GM18517 (cell line): ENCODE data around the gene PLA2G4D.

Experiments
- ATAC-seq: cut with Tn5 transposase; IDR thresholded peaks from one replicate; pipeline ENCODE4 v1.9.1; 2021; ENCODE audit warnings: mild to moderate bottlenecking, moderate library complexity; ENCODE audit not compliant: unreplicated experiment

PLA2G4D gene

GRCh38 chr15:42072141-42072685, 22.1 kb downstream of the PLA2G4D start:
- no peak for ATAC-seq

DNA sequence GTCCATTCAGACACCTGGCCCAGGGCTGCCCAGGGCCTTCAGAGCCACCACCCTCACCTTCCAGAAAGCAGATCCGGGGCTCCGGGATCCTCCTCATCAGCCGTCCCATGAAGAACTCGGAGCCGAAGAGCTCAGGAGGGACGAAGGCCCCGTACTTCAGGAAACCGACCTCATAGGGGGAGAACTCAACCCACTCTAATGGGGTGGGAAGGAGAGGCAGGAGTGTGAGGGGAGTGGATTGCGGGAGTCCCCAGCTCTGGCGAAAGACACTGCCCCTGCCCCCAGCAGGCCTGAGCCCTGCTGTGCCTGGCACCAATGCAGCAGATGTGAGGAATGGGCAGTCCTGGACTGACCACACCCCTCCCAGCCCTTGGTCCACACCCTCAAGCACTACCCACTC, 22.6 kb downstream of the PLA2G4D start:
- no peak for ATAC-seq

GRCh38 chr15:42070976-42071350, 23.4 kb downstream of the PLA2G4D start:
- ATAC-seq: no peak

DNA sequence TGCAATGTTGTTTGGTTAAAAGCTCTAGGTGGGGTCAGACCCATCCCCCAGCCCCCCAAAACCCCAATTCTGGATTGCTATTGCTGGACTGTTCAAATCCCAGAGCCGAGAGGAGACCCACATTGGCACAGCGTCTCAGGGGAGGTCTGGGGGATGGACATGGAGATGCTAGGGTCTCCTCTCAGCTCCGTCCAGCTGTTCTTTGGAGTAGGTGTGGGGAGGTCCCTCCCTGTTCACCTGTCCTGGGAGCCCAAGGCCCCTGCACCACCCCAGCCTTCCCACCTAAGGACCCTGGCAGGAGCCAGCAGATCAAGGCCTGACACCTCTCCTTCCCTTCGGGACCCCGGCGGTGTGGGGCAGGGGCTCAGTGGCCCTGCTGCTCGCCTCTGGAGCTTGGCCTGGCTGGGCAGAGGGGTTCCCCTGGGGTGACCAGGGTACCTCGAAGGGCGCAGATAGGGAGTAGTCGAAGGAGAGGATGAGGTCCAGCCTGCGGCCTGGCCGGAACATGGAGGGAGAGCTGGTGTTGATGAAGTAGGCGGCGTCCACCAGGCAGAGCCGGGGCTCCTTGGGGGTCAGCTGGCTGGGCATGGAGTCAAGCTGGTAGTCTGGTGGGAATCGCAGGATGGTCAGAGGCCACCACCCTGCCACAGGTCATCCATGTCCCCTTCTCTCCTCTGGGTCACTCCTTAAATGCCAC, 23.9 kb downstream of the PLA2G4D start:
- no peak for ATAC-seq

GRCh38 chr15:42069496-42070278, 24.7 kb downstream of the PLA2G4D start:
- ATAC-seq: no peak

GRCh38 chr15:42069025-42069424, 25.3 kb downstream of the PLA2G4D start:
- no peak for ATAC-seq

- no peak for ATAC-seq
Observed at GRCh38 chr15:42068601-42069000, 25.8 kb downstream of the PLA2G4D start.

DNA sequence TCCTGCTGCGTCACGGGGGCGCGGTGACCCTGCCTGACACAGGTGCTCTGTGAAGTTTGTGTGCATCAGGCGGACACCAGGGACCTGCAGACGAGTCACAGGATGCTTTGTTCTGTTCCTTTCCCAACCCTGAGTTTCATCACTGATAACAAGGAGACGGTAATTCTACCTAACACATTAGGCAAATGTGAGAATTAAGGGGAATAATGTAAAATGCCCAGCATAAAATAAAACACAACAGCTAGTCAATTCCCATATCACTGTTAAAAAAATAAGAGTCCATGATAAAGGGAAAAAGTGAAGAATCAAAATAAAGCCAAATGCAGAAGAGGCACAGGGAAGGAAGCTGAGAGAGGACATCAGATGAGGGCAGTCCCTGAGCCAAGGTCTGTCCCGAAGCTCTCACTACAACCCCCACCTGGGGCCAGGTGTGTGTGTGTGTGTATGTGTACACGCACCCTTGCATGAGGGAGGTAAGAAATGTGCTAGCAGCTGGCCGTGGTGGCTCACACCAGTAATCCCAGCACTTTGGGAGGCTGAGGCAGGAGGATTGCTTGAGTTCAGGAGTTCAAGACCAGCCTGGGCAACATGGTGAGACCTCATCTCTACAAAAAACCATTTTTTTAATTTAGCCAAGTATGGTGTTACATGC, 27.5 kb downstream of the PLA2G4D start:
- ATAC-seq: no peak

- no peak for ATAC-seq
Observed at GRCh38 chr15:42065468-42065867, 28.9 kb downstream of the PLA2G4D start.

- ATAC-seq: no peak
Observed at GRCh38 chr15:42065033-42065432, 29.3 kb downstream of the PLA2G4D start.

GRCh38 chr15:42064271-42064670, 30.1 kb downstream of the PLA2G4D start:
- no peak for ATAC-seq

GRCh38 chr15:42063122-42063848, 31.1 kb downstream of the PLA2G4D start:
- ATAC-seq: no peak

GRCh38 chr15:42062284-42062806, 32.0 kb downstream of the PLA2G4D start:
- ATAC-seq: no peak

DNA sequence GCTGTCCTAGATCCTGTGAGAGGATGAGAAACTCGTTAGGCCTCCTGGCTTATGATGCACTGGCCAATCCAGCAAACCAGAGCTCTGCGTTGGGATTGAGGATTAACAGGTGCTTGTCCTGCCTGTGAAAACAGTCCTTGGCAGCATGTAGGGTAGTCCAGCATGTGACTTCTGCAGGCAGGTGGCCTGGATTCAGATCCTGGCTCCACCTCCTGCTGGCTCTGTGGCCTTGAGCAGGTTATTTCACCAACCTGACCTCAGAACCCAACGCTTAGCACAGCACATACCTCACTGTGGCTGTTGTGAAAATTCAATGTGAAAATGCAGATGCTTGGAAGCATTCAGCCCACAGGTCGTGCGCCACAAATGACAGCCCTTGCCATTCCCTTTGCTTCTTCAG, 33.6 kb downstream of the PLA2G4D start:
- no peak for ATAC-seq

GRCh38 chr15:42060477-42060763, 33.9 kb downstream of the PLA2G4D start:
- ATAC-seq: no peak

- ATAC-seq: no peak
Observed at GRCh38 chr15:42059661-42060476, 34.5 kb downstream of the PLA2G4D start.

DNA sequence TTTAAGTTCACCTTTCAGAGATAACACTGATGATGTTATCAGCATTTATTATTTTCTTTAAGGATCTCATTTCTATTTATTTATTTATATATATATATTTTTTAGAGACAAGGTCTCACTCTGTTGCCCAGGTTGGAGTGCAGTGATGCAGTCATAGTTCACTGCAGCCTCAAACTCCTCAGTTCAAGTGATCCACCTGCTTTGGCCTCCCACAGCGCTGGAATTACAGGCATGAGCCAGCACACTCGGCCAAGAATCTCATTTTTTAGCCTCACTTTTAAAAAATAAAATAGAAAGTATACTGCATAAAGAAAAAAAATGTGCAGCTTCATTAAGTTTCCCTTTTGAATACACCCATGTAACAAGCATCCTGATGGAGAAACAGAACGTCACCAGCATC, 35.6 kb downstream of the PLA2G4D start:
- ATAC-seq: no peak

DNA sequence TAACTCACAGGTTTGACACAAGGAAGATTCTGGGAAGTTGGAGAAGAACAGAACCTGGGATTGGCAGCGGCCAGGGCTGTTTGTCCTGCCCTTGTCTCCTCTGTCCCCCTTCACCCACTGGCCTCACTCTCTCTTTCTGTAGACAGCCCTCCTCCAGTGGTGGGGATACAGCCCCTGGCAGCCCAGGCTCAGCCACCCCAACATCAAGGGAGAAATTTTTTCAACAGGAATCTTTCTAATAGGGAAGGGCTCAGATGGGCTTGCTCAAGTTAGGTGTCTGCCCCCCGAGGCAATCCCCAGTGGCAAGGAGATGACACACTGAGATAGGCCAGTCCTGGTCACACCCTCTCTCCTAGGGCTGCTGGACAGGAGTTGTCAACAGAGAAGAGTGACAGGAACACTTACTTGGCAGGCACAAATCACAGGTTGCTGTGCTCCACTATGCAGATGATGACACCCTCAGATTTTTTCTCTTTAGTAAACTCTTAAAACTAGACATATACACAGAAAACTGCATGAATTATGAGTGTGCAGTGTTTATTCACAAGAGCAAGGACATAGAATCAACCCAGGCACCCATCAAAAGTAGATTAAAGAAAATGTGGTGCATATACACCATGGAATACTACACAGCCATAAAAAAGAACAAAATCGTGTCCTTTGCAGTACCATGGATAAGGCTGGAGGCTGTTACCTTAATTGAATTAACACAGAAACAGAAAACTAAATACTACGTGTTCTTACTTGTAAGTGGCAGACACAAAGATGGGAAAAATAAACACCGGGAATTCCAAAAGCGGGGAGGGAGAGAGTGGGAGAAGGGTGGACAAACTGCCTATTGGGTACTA, 36.3 kb downstream of the PLA2G4D start:
- no peak for ATAC-seq
